A204.1 (cell line): ENCODE data around the gene PGLYRP2.

Source experiments
- FAIRE-seq: peaks from 2 replicates; lab custom pipeline; 2012; peaks lifted over from hg19 to GRCh38; lab: Jason Lieb, UNC

Gene PGLYRP2

DNA sequence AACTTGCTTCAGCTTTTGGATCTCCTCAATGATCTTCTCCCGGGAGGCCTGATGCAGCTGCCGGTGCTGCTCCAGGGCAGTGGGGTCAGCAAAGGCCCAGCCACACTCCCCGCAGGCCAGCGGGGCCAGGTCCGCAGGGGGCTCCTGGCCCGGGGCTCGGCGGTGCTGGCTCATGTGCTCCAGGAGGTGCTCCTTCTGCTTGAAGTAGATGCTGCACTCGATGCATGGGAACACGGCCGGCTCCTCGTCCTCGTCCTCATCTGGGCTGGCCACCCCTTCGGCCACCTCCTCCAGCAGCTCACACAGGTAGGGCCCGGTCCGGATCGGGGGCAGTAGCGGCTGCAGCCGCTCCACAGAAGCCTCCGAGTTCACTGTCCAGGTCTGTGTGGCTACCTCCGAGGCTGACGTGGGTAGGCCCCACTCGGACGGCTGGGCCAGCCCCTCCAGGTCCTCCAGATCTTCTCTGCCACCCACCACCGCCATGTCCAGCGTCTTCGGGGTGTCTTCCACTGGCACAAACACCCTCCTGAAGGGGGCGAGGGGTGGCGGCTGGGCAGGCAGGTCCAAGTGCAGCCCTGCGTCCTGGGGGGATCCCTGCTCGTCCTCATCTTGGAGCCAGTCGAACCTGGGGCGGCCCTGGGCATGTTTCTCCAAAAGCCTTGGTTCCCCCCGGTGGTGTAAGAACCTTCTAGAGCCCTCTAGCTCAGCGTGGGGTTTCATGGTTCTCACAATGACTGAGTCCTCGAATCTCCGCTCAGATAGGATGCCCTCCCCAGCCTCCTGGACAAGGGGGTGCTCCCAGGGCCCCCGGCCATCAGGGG is 39.3 kb downstream of the PGLYRP2 start:
- no peak for FAIRE-seq

- FAIRE-seq, result no peak
These were observed 40.1 kb downstream of the PGLYRP2 start for GRCh38 chr19:15439078-15439799.

DNA sequence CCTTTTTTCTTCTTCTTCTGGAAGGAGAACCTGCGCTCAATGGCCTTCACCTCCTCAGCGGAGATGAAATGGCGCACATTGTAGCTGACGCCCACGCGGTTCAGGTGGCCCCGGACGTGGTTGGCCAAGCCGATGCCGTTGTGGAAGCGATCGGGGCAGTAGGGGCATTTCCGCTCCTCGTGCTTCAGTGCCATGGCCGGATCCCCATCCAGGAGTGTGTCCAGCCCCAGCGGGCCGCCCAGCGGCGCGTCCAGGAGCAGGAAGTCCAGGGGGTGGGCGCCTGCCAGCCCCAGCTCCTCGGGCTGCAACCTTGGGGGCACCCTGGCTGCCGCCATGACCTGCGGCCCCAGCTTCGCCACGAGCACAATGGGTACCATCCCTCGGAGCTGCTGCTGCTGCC is 40.7 kb downstream of the PGLYRP2 start:
- FAIRE-seq, result no peak

- FAIRE-seq, result no peak
These were observed 41.2 kb downstream of the PGLYRP2 start for GRCh38 chr19:15438124-15438496.

DNA sequence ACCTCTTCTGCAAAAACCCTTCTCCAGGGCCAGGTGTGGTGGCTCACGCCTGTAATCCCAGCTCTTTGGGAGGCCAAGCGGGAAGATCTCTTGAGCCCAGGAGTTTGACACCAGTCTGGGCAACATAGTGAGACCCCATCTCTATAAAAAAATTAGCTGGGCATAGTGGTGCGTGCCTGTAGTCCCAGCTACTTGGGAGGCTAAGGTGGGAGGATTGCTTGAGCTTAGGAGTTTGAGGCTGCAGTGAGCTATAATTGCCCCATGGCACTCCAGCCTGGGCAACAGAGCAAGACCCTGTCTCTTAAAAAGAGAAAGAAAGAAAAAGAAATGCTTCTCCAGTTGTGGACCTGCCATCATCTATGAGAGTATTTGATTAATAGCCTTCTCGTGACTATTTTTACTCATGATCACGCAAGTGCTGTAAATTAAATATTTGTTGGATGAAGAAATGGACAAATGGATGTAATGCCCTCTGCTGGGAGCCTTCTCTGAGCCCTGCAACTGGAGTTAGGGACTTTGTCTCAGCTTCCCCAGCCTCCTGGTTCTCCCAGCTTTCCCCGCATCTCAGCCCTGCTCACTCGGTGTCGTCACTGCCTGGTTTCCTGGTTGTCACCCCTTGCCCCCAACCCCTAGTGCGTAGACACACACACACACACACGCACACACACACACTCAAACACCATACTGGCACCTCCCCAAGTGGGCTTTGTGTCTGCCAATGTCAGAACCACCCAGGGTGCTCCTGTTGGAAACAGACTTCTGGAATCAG is 41.8 kb downstream of the PGLYRP2 start:
- FAIRE-seq, result no peak

DNA sequence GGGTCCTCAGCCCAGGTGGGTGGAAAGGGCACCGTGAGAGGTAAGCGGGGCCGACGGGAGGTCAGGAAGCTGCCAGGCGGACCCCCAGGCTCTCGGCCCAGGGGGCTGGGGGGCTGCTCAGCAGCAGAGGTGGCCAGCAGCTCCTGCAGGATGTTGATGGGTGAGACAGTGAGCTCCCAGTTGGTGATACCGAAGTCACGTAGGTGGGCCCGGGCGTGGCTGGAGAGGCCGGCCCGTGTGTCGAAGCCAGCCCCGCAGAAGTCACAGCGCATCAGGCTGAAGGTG is 42.5 kb downstream of the PGLYRP2 start:
- no peak for FAIRE-seq

DNA sequence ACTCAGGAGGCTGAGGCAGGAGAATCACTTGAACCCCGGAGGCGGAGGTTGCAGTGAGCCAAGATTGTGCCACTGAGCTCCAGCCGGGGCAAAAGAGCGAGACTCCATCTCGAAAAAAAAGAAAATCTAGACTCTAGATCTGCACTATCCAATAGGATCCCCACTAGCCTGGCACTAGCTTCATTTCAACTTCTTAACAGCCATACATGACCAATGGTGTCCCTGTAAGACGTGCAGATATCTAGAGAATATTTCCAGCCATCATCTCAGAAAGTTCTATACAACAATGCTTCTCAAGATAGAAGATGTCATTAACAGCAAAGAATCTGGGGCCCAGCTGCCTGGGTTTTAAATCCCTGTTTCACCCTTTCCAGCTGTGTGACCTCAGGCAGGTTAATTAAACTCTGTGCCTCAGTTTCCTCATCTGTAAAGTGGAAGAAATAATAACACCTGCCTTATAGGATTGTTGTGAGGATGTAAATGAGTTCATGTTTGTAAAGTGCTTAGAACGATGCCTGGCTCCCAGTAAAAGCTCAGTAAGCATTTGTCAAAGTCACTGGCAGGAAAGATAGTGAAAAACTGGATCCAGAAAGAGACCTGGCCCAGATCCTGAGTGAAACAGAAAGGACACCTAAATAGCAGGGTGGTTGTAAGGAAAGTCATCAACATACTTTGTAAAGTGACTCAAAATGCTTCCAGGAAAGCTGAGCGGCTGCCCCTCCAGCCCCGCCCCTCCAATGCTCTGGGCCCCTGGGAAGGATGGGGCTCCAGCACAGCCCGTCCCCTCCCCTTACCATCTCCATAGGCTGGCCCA is 43.1 kb downstream of the PGLYRP2 start:
- no peak for FAIRE-seq

GRCh38 chr19:15433519-15434069 is 45.7 kb downstream of the PGLYRP2 start:
- FAIRE-seq, result no peak

DNA sequence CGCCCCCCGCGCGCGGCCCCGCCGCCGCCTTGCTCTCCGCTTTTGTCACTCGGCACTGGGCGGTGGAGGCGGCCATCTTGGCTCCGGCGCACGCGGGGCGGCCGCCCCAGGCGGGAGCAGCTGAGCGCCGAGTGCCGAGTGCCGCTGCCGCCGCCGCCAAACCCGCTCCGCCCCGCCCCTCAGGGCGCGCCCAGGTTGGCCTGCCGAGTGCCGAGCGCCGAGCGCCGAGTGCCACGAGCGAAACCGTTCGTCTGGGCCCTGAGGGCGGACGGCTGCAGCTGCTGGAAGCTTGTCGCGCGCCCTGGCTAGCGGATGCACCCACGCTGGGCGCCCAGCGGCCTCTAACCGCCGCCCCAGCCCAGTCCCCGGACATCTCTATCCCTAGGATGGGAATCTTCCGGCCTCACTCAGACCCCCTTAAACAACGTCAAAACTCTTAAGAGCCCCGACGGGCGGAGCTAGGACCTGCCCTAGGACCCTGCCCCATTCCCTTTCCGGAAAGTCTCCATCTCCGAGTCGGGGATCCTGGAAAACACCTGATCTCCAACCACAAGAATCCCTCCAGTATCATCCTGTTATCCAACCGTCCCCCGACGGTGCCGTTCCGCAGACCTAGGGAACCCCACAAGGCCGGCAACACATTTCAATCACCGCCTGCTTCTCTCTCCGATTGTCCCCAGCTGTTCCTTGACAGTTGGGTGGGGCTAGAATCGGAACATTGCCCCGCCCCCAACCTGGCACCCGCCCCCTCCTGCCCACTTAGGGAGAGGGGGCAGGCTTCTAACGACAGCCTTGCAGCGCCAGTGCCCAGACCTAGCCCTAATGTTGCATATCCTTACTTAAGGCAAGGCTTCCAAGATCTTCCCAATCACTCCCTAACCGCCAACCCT is 46.4 kb downstream of the PGLYRP2 start:
- no peak for FAIRE-seq

GRCh38 chr19:15432018-15432494 is 47.2 kb downstream of the PGLYRP2 start:
- FAIRE-seq, result no peak

- FAIRE-seq, result no peak
These were observed 47.8 kb downstream of the PGLYRP2 start for GRCh38 chr19:15431396-15432017.

DNA sequence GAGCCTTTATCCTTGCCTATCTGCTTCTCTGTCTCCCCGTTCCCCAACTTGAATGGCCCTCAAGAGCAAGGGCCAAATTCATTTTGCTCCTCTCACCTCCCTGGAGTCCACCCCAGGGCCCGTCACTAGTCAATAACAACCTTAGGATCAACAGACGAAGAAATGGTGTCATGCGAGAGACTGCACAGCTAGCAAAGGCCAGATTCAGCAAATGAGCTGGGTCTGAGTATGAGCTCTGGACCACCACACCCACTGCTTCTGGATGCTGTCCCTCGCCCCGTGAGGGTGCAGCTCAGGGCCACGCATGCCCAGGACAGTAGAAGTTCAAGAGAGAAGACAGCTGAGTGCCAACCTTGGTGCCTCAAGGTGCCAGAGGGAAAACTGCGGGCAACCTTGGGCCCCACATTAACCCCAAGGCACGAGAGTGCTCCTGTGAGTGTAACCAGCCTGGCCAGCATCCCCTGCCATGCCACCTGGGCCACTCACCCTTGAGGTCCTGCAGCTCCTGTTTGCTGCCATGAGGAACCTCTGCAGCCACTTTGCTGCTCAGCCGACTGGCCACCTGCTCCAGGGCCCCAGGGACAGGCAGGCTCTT is 48.7 kb downstream of the PGLYRP2 start:
- FAIRE-seq, result no peak

DNA sequence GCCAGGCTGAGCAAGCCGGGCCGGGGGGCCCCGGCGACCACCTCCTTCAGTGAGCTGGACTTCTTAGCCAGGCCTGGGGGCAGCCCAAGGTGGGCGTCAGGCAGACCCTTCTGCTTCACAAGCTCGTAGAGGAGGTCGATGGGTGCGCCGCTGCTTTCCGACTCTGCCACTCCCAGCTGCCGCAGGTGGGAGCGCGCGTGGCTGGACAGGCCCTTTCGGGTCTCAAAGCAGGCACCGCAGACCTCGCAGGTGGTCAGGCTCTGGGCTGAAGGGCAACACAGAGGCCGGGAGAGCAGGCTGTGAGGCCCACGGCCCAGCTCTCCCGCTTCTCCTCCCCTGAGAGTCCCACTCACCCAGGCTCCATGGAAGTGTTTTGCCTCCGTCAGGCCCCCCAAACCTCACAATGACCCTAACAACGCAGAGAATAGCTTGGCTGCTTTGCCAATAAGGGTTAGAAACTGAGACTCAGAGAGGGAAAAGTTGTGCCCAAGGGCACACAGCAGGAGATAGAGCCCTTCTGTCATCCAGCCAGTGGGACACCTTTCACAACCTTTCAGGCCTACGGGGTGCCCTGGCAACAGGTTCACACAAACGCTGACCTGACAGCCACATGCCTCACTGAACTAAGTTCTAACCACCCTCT is 49.4 kb downstream of the PGLYRP2 start:
- no peak for FAIRE-seq

- FAIRE-seq, result no peak
These were observed 50.1 kb downstream of the PGLYRP2 start for GRCh38 chr19:15428956-15429824.

DNA sequence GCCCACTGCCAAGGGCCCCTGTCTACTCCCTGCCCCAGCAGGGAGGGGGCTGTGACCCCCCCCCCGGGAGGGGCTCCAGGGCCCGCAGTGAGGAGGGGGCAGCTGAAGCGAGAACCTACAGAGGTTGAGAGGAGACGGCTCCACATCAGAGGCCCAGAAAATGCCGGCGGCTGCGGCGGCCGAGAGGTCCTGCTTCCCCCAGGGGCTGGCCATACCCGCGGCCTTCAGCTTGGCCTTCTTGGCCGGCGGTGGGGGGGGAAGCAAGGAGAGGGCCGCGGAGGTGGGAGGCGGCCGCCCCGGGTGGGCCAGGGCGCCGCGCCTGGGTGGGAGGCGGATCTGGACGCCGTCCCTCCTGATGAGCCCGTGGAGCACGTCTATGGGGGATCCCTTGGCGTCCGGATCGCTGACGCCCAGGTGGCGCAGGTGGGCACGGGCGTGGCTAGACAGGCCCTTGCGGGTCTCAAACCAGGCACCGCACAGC is 51.3 kb downstream of the PGLYRP2 start:
- FAIRE-seq, result no peak

DNA sequence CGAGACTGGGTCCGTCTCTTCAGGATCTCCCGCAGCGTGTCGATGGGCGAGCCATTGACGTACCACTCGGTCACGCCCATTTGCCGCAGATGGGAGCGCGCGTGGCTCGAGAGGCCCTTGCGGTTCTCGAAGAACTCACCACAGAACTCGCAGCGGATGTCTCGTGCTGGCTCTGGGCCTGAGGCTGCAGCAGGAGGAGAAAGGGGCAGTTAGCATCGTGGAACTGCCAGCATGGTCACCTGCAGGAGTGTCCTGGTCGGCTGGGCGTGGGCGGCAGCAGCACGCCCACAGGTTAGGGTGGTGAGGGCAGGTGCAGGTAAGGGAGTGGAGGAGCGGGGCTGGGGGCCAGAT is 52.0 kb downstream of the PGLYRP2 start:
- no peak for FAIRE-seq

GRCh38 chr19:15426485-15427349 is 52.6 kb downstream of the PGLYRP2 start:
- FAIRE-seq, result no peak
